Loucy (cell line): ENCODE results near the gene KCNMA1.

Experiments
- H2AFZ ChIP-seq: fragments of 200-600 bp; sonication (generic); 2 replicates; pipeline ENCODE4 v1.6.0; 2016; ENCODE audit warnings: antibody characterized with exemption, mild to moderate bottlenecking, low read length, moderate library complexity
- H3F3A ChIP-seq: fragments of 200-600 bp; 2 replicates; pipeline ENCODE4 v1.6.0; 2016; ENCODE audit warnings: antibody characterized with exemption, low read depth, mild to moderate bottlenecking
- H3K27me3 ChIP-seq: fragments of 200-600 bp; sonication (generic); 2 replicates; pipeline ENCODE4 v1.6.1; 2014; ENCODE audit warnings: low read length, mild to moderate bottlenecking; ENCODE audit not compliant: insufficient read depth, poor library complexity, severe bottlenecking
- H3K36me3 ChIP-seq: fragments of 200-600 bp; sonication (generic); 2 replicates; pipeline ENCODE4 v1.6.1; 2016; ENCODE audit warnings: low read length; ENCODE audit not compliant: insufficient read depth
- H3K4me1 ChIP-seq: fragments of 200-600 bp; sonication (generic); 2 replicates; pipeline ENCODE4 v1.5.1; 2014; ENCODE audit warnings: low read length, mild to moderate bottlenecking; ENCODE audit not compliant: insufficient read depth, poor library complexity, severe bottlenecking
- H3K4me2 ChIP-seq: fragments of 200-600 bp; sonication (generic); 2 replicates; pipeline ENCODE4 v1.6.0; 2014; ENCODE audit warnings: antibody characterized with exemption, low read length, low read depth, mild to moderate bottlenecking; ENCODE audit not compliant: poor library complexity, severe bottlenecking
- H3K4me3 ChIP-seq: fragments of 200-600 bp; sonication (generic); 2 replicates; pipeline ENCODE4 v1.5.1; 2014; ENCODE audit warnings: low read length, mild to moderate bottlenecking, mixed read lengths; ENCODE audit not compliant: poor library complexity, severe bottlenecking
- H3K79me2 ChIP-seq: fragments of 200-600 bp; sonication (generic); 2 replicates; pipeline ENCODE4 v1.6.1; 2014; ENCODE audit warnings: low read length; ENCODE audit not compliant: insufficient read depth
- H3K9ac ChIP-seq: fragments of 200-600 bp; sonication (generic); 2 replicates; pipeline ENCODE4 v1.6.0; 2014; ENCODE audit warnings: mild to moderate bottlenecking, low read depth, low read length, moderate library complexity; ENCODE audit not compliant: poor library complexity, severe bottlenecking
- H3K9me2 ChIP-seq: fragments of 200-600 bp; sonication (generic); replicated peaks from 2 replicates; pipeline ENCODE4 v1.6.1; 2016; ENCODE audit warnings: low read depth, low read length, mixed read lengths
- H3K9me3 ChIP-seq: fragments of 200-600 bp; sonication (generic); 2 replicates; pipeline ENCODE4 v1.6.1; 2014; ENCODE audit warnings: mild to moderate bottlenecking, antibody characterized with exemption, low read length, low read depth; ENCODE audit not compliant: insufficient read depth
- H4K20me1 ChIP-seq: fragments of 200-600 bp; sonication (generic); 2 replicates; pipeline ENCODE4 v1.6.0; 2014; ENCODE audit warnings: antibody characterized with exemption, low read length, mild to moderate bottlenecking; ENCODE audit not compliant: insufficient read depth, poor library complexity, severe bottlenecking
- CTCF ChIP-seq: fragments of 200-600 bp; sonication (generic); conservative IDR thresholded peaks from 2 replicates; pipeline ENCODE4 v1.5.1; 2014; ENCODE audit warnings: mild to moderate bottlenecking, antibody characterized with exemption, low read length
- EZH2phosphoT487 ChIP-seq: fragments of 200-600 bp; IDR thresholded peaks from 2 replicates; pipeline ENCODE4 v1.6.1; 2018; ENCODE audit warnings: antibody characterized with exemption, mild to moderate bottlenecking, moderate library complexity, borderline replicate concordance

KCNMA1 gene

GRCh38 chr10:77006836-77007511, 630.6 kb downstream of the KCNMA1 start:
- Histone ChIP-seq H3K36me3 (no peaks in the 10 kb centered on the region; the same call in 1 of the 2 replicates), H3K9ac (no peak overlapping the region), H4K20me1 (no peaks in the 10 kb centered on the region), H3K27me3 (no peaks in the 10 kb centered on the region), H3K4me2 (no peak overlapping the region), H3K9me2 (no peaks in the 10 kb centered on the region), H3K9me3 (peaks cover 7% of the 10 kb centered on the region; the same call in 1 of the 2 replicates), H3K4me1 (peaks cover 36% of the 10 kb centered on the region), H3K4me3 (no peak overlapping the region), H3K79me2 (no peaks in the 10 kb centered on the region), H2AFZ (no peak overlapping the region), H3F3A (no peaks in the 10 kb centered on the region)
- no peak for TF ChIP-seq CTCF

DNA sequence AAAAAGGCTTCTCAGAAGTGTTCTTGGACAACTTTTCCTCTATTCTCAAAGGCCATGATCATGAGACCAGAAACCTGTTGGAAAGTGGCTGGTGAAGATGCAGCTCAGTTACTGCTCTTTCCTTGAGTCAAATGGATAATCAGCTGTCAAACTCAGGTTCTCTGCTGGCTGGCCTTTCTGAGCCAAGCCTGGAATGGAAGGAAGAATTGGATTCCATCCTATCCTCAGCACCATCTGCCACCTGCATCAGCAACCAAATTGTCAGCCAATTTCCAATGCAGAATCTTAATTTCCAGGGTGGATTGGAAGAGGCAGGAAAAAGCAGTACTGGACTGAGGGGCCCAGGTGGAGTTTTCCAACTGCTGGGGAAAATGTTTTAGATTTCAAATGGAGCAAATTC, 631.7 kb downstream of the KCNMA1 start:
- Histone ChIP-seq H4K20me1 (no peaks in the 10 kb centered on the region), H3K4me1 (peaks cover 36% of the 10 kb centered on the region), H3K79me2 (no peaks in the 10 kb centered on the region), H3K9me2 (no peaks in the 10 kb centered on the region), H3F3A (no peaks in the 10 kb centered on the region), H3K4me2 (no peak overlapping the region), H3K36me3 (no peaks in the 10 kb centered on the region; the same call in 1 of the 2 replicates), H3K27me3 (no peaks in the 10 kb centered on the region), H2AFZ (no peak overlapping the region), H3K9ac (no peak overlapping the region), H3K9me3 (peaks cover 7% of the 10 kb centered on the region; the same call in 1 of the 2 replicates), H3K4me3 (no peak overlapping the region)
- no peak for TF ChIP-seq CTCF
- no peak for TF ChIP-seq EZH2phosphoT487

- no peak overlapping the region for H2AFZ ChIP-seq
- H3K79me2 ChIP-seq, result no peaks in the 10 kb centered on the region
- no peak overlapping the region for H3K9ac ChIP-seq
- H3F3A ChIP-seq, result no peaks in the 10 kb centered on the region
- H3K36me3 ChIP-seq, result no peaks in the 10 kb centered on the region
- peaks cover 42% of the 10 kb centered on the region for H3K4me1 ChIP-seq
- no peaks in the 10 kb centered on the region for H3K9me2 ChIP-seq
- TF ChIP-seq CTCF (peak; percentile 98), EZH2phosphoT487 (no peak)
- no peaks in the 10 kb centered on the region for H4K20me1 ChIP-seq
- no peak overlapping the region for H3K4me2 ChIP-seq
- H3K27me3 ChIP-seq, result no peaks in the 10 kb centered on the region
- no peak overlapping the region for H3K4me3 ChIP-seq
- H3K9me3 ChIP-seq, result peaks cover 7% of the 10 kb centered on the region; the same call in 1 of the 2 replicates
Observed at GRCh38 chr10:77004917-77005564, 632.6 kb downstream of the KCNMA1 start.
